HEK293 (cell line): ENCODE results near the gene SPEM3.

ENCODE experiments used
- MYNN ChIP-seq: fragments of 450-650 bp; formaldehyde crosslinking; IDR thresholded peaks from 2 replicates; pipeline ENCODE4 v1.5.1; 2016; ENCODE audit warnings: missing biosample characterization, missing genetic modification characterization, borderline replicate concordance
- YY1 ChIP-seq: fragments of 450-650 bp; formaldehyde crosslinking; IDR thresholded peaks from 2 replicates; pipeline ENCODE4 v1.5.1; 2018; ENCODE audit warnings: missing biosample characterization, missing genetic modification characterization
- ZBTB8A ChIP-seq: fragments of 450-650 bp; formaldehyde crosslinking; IDR thresholded peaks from 2 replicates; pipeline ENCODE4 v1.5.1; 2016; ENCODE audit warnings: missing biosample characterization, missing genetic modification characterization
- ZNF280D ChIP-seq: fragments of 450-650 bp; formaldehyde crosslinking; IDR thresholded peaks from 2 replicates; pipeline ENCODE4 v1.5.1; 2016; ENCODE audit warnings: missing biosample characterization, missing genetic modification characterization
- ZNF776 ChIP-seq: fragments of 450-650 bp; formaldehyde crosslinking; IDR thresholded peaks from 2 replicates; pipeline ENCODE4 v1.5.0; 2017; ENCODE audit warnings: missing biosample characterization, missing genetic modification characterization, borderline replicate concordance
- TF ChIP-seq, protein P1 (sequence below): fragments of 450-650 bp; formaldehyde crosslinking; IDR thresholded peaks from 2 replicates; pipeline ENCODE4 v1.5.1; 2016; ENCODE audit warnings: missing biosample characterization, missing genetic modification characterization

DNA sequence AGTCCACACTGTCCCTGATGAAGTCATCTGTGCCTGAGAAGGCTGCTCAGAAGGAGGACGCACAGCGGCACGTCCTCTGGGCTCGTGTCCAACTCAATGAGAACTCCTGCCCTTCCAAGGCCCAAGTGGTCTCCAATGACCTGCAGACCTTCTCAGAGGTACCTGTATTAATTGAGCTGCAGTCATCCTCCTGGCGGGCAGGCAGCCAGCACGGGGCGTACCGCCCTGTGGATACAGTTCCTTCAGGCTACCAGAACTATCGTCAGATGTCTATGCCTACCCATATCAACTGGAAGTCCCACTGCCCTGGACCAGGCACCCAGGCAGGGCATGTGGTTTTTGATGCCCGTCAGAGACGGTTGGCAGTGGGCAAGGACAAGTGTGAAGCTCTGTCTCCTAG lies 3.6 kb downstream of the SPEM3 start:
- TF ChIP-seq, protein P1, sequence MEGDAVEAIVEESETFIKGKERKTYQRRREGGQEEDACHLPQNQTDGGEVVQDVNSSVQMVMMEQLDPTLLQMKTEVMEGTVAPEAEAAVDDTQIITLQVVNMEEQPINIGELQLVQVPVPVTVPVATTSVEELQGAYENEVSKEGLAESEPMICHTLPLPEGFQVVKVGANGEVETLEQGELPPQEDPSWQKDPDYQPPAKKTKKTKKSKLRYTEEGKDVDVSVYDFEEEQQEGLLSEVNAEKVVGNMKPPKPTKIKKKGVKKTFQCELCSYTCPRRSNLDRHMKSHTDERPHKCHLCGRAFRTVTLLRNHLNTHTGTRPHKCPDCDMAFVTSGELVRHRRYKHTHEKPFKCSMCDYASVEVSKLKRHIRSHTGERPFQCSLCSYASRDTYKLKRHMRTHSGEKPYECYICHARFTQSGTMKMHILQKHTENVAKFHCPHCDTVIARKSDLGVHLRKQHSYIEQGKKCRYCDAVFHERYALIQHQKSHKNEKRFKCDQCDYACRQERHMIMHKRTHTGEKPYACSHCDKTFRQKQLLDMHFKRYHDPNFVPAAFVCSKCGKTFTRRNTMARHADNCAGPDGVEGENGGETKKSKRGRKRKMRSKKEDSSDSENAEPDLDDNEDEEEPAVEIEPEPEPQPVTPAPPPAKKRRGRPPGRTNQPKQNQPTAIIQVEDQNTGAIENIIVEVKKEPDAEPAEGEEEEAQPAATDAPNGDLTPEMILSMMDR = no peak
- TF ChIP-seq ZNF280D (tag by site-specific recombination) (no peak), ZNF776 (tag by site-specific recombination) (no peak), ZBTB8A (tag by site-specific recombination) (no peak), MYNN (tag by site-specific recombination) (no peak), YY1 (tag by site-specific recombination) (no peak)
